HCT116 (cell line): ENCODE results near the gene RTL10. TPM values are rescaled to one million over a fixed set of nuclear protein-coding genes. Genes with fewer than 3 reads are reported as not detected.

Experiments
- ATAC-seq: fragments of 200-7000 bp; cut with Tn5 transposase; 2 replicates; pipeline ENCODE4 v1.9.1; 2020; ENCODE audit warnings: mild to moderate bottlenecking, moderate library complexity
- BruUV-seq: library from RNA; stranded (reverse); fragments of 400-500 nt; replicated peaks from 2 replicates; lab custom pipeline; 2021; lab: Mats Ljungman, UMichigan
- CTCF ChIA-PET: fragments of 300-600 bp; sonication (Branson Sonifier 250); formaldehyde crosslinking; loops from one replicate; lab custom pipeline; 2021; ENCODE audit warnings: antibody characterized with exemption; lab: Charles Lee
- POLR2A ChIA-PET: fragments of 300-600, 350-600 bp; sonication (Branson Sonifier 250); formaldehyde crosslinking; loops from one replicate; lab custom pipeline; 2021; ENCODE audit warnings: antibody characterized with exemption; lab: Charles Lee
- RAD21 ChIA-PET, 2 experiments: fragments of 300-600 bp; sonication (Branson Sonifier 250); formaldehyde crosslinking; loops; one replicate each; lab custom pipeline; 2023; ENCODE audit warnings: low total read pairs in 2 of 2; ENCODE audit not compliant: uncharacterized antibody in 2 of 2, unreplicated experiment in 2 of 2, low non-redundant PET in 1 of 2; lab: Charles Lee
- DNase-seq: peaks from one replicate; pipeline ENCODE4 v3.0.0-alpha.2; 2010; ENCODE audit warnings: low read depth, low spot score
- H2AFZ ChIP-seq: fragments of 200-600 bp; shearing (Covaris generic), sonication (generic); 2 replicates; pipeline ENCODE4 v1.6.1; 2017; ENCODE audit warnings: low read depth, mixed run types, mixed read lengths, antibody characterized with exemption, low read length; ENCODE audit not compliant: poor library complexity, severe bottlenecking
- H3K27ac ChIP-seq: 2 replicates; pipeline ENCODE4 v1.5.1; 2012; ENCODE audit warnings: low read depth, low read length
- H3K27me3 ChIP-seq: fragments of 200-600 bp; sonication (generic); 2 replicates; pipeline ENCODE4 v1.6.1; 2016; ENCODE audit warnings: mixed run types, low read length, mixed read lengths; ENCODE audit not compliant: insufficient read depth
- H3K36me3 ChIP-seq, 2 experiments: fragments of 200-500 bp in 1 of 2; fragments of 200-600 bp in 1 of 2; sonication (Bioruptor generic) in 1 of 2; sonication (generic) in 1 of 2; 2 replicates each; pipeline versions ENCODE4 v1.5.1 to v1.6.1; 2014 to 2016; ENCODE audit warnings: low read length in 2 of 2, inconsistent platforms in 1 of 2, mixed read lengths in 1 of 2, mixed run types in 1 of 2; ENCODE audit not compliant: insufficient read depth in 2 of 2, control insufficient read depth in 1 of 2
- H3K4me1 ChIP-seq, 2 experiments: fragments of 200-600 bp in 1 of 2; sonication (generic) in 1 of 2; 2 replicates each; pipeline versions ENCODE4 v1.5.1 to v1.6.1; 2012 to 2017; ENCODE audit warnings: low read length in 2 of 2, inconsistent platforms in 1 of 2, mild to moderate bottlenecking in 1 of 2, mixed read lengths in 1 of 2, mixed run types in 1 of 2, moderate library complexity in 1 of 2; ENCODE audit not compliant: insufficient read depth in 2 of 2, control insufficient read depth in 1 of 2
- H3K4me2 ChIP-seq: fragments of 200-600 bp; sonication (generic); 2 replicates; pipeline ENCODE4 v1.6.1; 2017; ENCODE audit warnings: mixed run types, low read length, mixed read lengths
- H3K4me3 ChIP-seq, 2 experiments: fragments of 200-600 bp in 1 of 2; sonication (generic) in 1 of 2; replicated peaks in 1 of 2; 2 replicates each; pipeline ENCODE4 v1.5.1; 2011 to 2016; ENCODE audit warnings: low read length in 2 of 2, control low read depth in 1 of 2, low read depth in 1 of 2, mild to moderate bottlenecking in 1 of 2, mixed read lengths in 1 of 2, mixed run types in 1 of 2
- H3K79me2 ChIP-seq: fragments of 200-600 bp; sonication (generic); 2 replicates; pipeline ENCODE4 v1.6.1; 2017; ENCODE audit warnings: mild to moderate bottlenecking, mixed run types, low read length, moderate library complexity, mixed read lengths; ENCODE audit not compliant: insufficient read depth
- H3K9ac ChIP-seq: fragments of 200-600 bp; sonication (generic); 2 replicates; pipeline ENCODE4 v1.6.1; 2016; ENCODE audit warnings: low read length, mixed read lengths
- H3K9me2 ChIP-seq: fragments of 200-600 bp; sonication (generic), shearing (Covaris generic); 2 replicates; pipeline ENCODE4 v1.6.1; 2017; ENCODE audit warnings: mixed run types, mild to moderate bottlenecking, moderate library complexity; ENCODE audit not compliant: insufficient read depth
- H3K9me3 ChIP-seq, 2 experiments: fragments of 200-500 bp in 1 of 2; fragments of 200-600 bp in 1 of 2; sonication (Bioruptor generic) in 1 of 2; sonication (generic) in 1 of 2; 2 replicates each; pipeline ENCODE4 v1.6.1; 2014 to 2017; ENCODE audit warnings: low read length in 2 of 2, mixed read lengths in 2 of 2, inconsistent platforms in 1 of 2, low read depth in 1 of 2, mild to moderate bottlenecking in 1 of 2, mixed run types in 1 of 2, moderate library complexity in 1 of 2; ENCODE audit not compliant: control insufficient read depth in 1 of 2, insufficient read depth in 1 of 2
- H4K20me1 ChIP-seq: fragments of 200-600 bp; sonication (generic), shearing (Covaris generic); 2 replicates; pipeline ENCODE4 v1.6.1; 2017; ENCODE audit warnings: mixed run types, mild to moderate bottlenecking, moderate library complexity; ENCODE audit not compliant: insufficient read depth
- CEBPB ChIP-seq: IDR thresholded peaks from 2 replicates; pipeline ENCODE4 v1.6.1; 2012; ENCODE audit warnings: low read depth
- CTCF ChIP-seq, 3 experiments: fragments of 200-600 bp in 1 of 3; sonication (generic) in 1 of 3; IDR thresholded peaks in 2 of 3; conservative IDR thresholded peaks in 1 of 3; 2 replicates each; pipeline ENCODE4 v1.5.1; 2012 to 2017; ENCODE audit warnings: low read depth in 2 of 3, low read length in 2 of 3, antibody characterized with exemption in 1 of 3, borderline replicate concordance in 1 of 3, control low read depth in 1 of 3, mild to moderate bottlenecking in 1 of 3, mixed read lengths in 1 of 3, mixed run types in 1 of 3, moderate library complexity in 1 of 3; ENCODE audit not compliant: insufficient read depth in 1 of 3
- JUND ChIP-seq: IDR thresholded peaks from 2 replicates; pipeline ENCODE4 v1.6.1; 2012
- RAD21 ChIP-seq: IDR thresholded peaks from 2 replicates; pipeline ENCODE4 v1.6.1; 2012; ENCODE audit warnings: low read depth, mild to moderate bottlenecking
- YY1 ChIP-seq: IDR thresholded peaks from 2 replicates; pipeline ENCODE4 v1.6.1; 2011; ENCODE audit warnings: low read length, low read depth, moderate library complexity, mild to moderate bottlenecking; ENCODE audit not compliant: insufficient replicate concordance; ENCODE audit errors: extremely low read depth
- ZNF274 ChIP-seq: fragments of 200-500 bp; sonication (Bioruptor generic); IDR thresholded peaks from 2 replicates; pipeline ENCODE4 v1.6.1; 2014; ENCODE audit warnings: mild to moderate bottlenecking, low read depth, low read length, inconsistent platforms
- intact Hi-C: fragments of 100-400 bp; cut with micrococcal nuclease; formaldehyde crosslinking; loops from 2 replicates; pipeline ENCODE4 v1.10.0; 2022
- total RNA-seq: library from RNA; stranded (reverse); gene quantifications from one replicate; pipeline ENCODE4 v1.2.1, GENCODE V29; 2021; ENCODE audit not compliant: unreplicated experiment

Gene RTL10
- total RNA-seq, 1 experiment from 2014 or later: 24.6 TPM

- H3K79me2 ChIP-seq: no peaks in the 10 kb centered on the region
- POLR2A ChIA-PET: no interaction called here
- no peak for DNase-seq
- TF ChIP-seq CTCF (IDR thresholded peaks at IDR 0.05 in 2 of 3, conservative IDR thresholded peaks at IDR 0.05 in 1 of 3; ENCODE audit: borderline replicate concordance in 1 of 3, insufficient read depth in 1 of 3, low read depth in 2 of 3, low read length in 2 of 3) (no peak), RAD21 (no peak), CEBPB (no peak), JUND (no peak), YY1 (no peak), ZNF274 (no peak)
- TF ChIP-seq, all 23 proteins: peak for 0
- Histone ChIP-seq H3K9ac (peak overlapping the region; percentile 58), H4K20me1 (no peaks in the 10 kb centered on the region), H3K27me3 (no peaks in the 10 kb centered on the region), H3K4me1 (peaks cover 16 to 20% of the 10 kb centered on the region in 2 experiments), H3K9me2 (no peaks in the 10 kb centered on the region), H3K36me3 (no peaks in the 10 kb centered on the region), H3K4me2 (peak overlapping the region; percentile 73), H3K4me3 (peak overlapping the region in 1 of 2 experiments; percentile 28; a peak in 1 of 4 replicates), H2AFZ (no peak overlapping the region), H3K27ac (peak overlapping the region; percentile 40), H3K9me3 (no peaks in the 10 kb centered on the region)
- ChIA-PET RAD21 (no interaction called here), CTCF (no interaction called here)
- no TSS peak for BruUV-seq
- intact Hi-C loops: no loop called here
- peak; percentile 10; the same call in 1 of the 2 replicates for ATAC-seq
Observed at GRCh38 chr22:19805821-19806212, 48.9 kb downstream of the RTL10 start.

Other genes starting within 250 kb of the RTL10 start
- gene SEPTIN5, start 140.4 kb downstream of the RTL10 start, total RNA-seq: 9.0 TPM
- gene GP1BB, start 131.3 kb downstream of the RTL10 start, total RNA-seq: 4.8 TPM
- 3.9 TPM for gene TBX1, start 94.1 kb downstream of the RTL10 start, total RNA-seq
- gene GNB1L, start within 50 bp of the RTL10 start, total RNA-seq: 12.1 TPM
- gene COMT, start 86.9 kb upstream of the RTL10 start, total RNA-seq: 109 TPM
- gene TXNRD2, start 86.9 kb upstream of the RTL10 start, total RNA-seq: 19.7 TPM
- gene ARVCF, start 161.9 kb upstream of the RTL10 start, total RNA-seq: 42.8 TPM
- gene TANGO2, start 166.2 kb upstream of the RTL10 start, total RNA-seq: 17.0 TPM
- 43.8 TPM for gene DGCR8, start 225.4 kb upstream of the RTL10 start, total RNA-seq